IMR-90 (cell line): ENCODE data around the gene TOR1AIP2. TPM values are rescaled to one million over a fixed set of nuclear protein-coding genes. Genes with fewer than 3 reads are reported as not detected.

Experiments used
- ATAC-seq: fragments of 200-7000 bp; cut with Tn5 transposase; 2 replicates; pipeline ENCODE4 v1.9.1; 2020; ENCODE audit warnings: low read depth, mild to moderate bottlenecking, moderate library complexity
- BruUV-seq: library from RNA; stranded (reverse); fragments of 400-500 nt; replicated peaks from 2 replicates; lab custom pipeline; 2021; lab: Mats Ljungman, UMichigan
- CTCF ChIA-PET: fragments of 300-600 bp; formaldehyde crosslinking; extraction: SDS; loops from one replicate; lab custom pipeline; 2021; ENCODE audit warnings: antibody characterized with exemption; lab: Yijun Ruan, JAX
- POLR2A ChIA-PET: fragments of 300-600 bp; sonication (Branson Sonifier 250); formaldehyde crosslinking; loops from one replicate; lab custom pipeline; 2022; ENCODE audit warnings: antibody characterized with exemption; ENCODE audit not compliant: unreplicated experiment; lab: Charles Lee
- DNase-seq: peaks from one replicate; pipeline ENCODE4 v3.0.0; 2013
- H2AFZ ChIP-seq: replicated peaks from 2 replicates; pipeline ENCODE3; 2013; ENCODE audit warnings: low read length, mild to moderate bottlenecking; ENCODE audit not compliant: poor library complexity
- H2AK5ac ChIP-seq: 2 replicates; pipeline ENCODE4 v1.6.1; 2013; ENCODE audit warnings: low read depth, low read length, inconsistent platforms
- H2AK9ac ChIP-seq: replicated peaks from 2 replicates; pipeline ENCODE3; 2013; ENCODE audit warnings: mild to moderate bottlenecking, low read depth, low read length, moderate library complexity; ENCODE audit not compliant: poor library complexity
- H2BK120ac ChIP-seq: 2 replicates; pipeline ENCODE4 v1.6.1; 2013; ENCODE audit warnings: low read depth, low read length, inconsistent platforms
- H2BK15ac ChIP-seq: 3 replicates; pipeline ENCODE4 v1.6.1; 2013; ENCODE audit warnings: low read depth, low read length, inconsistent platforms
- H2BK20ac ChIP-seq: 2 replicates; pipeline ENCODE4 v1.6.1; 2013; ENCODE audit warnings: low read depth, mild to moderate bottlenecking, inconsistent platforms, low read length, moderate library complexity
- H2BK5ac ChIP-seq: 2 replicates; pipeline ENCODE4 v1.6.1; 2013; ENCODE audit warnings: mild to moderate bottlenecking, low read depth, low read length, inconsistent platforms; ENCODE audit not compliant: poor library complexity, severe bottlenecking
- H3K14ac ChIP-seq: replicated peaks from 2 replicates; pipeline ENCODE4 v1.6.1; 2013; ENCODE audit warnings: low read depth, low read length, inconsistent platforms
- H3K18ac ChIP-seq: 2 replicates; pipeline ENCODE4 v1.6.1; 2013; ENCODE audit warnings: low read depth, low read length, control low read depth
- H3K23ac ChIP-seq: 2 replicates; pipeline ENCODE4 v1.6.1; 2013; ENCODE audit warnings: low read depth, low read length, inconsistent platforms
- H3K27ac ChIP-seq: 2 replicates; pipeline ENCODE4 v1.5.1; 2013; ENCODE audit warnings: mild to moderate bottlenecking, control low read depth, low read length; ENCODE audit not compliant: insufficient read depth
- H3K27me3 ChIP-seq: 2 replicates; pipeline ENCODE4 v1.6.1; 2013; ENCODE audit warnings: low read length; ENCODE audit not compliant: control insufficient read depth, insufficient read depth
- H3K36me3 ChIP-seq: 2 replicates; pipeline ENCODE4 v1.6.1; 2013; ENCODE audit warnings: low read length, mixed read lengths; ENCODE audit not compliant: control insufficient read depth, insufficient read depth
- H3K4ac ChIP-seq: 2 replicates; pipeline ENCODE4 v1.6.1; 2013; ENCODE audit warnings: low read depth, low read length, inconsistent platforms
- H3K4me1 ChIP-seq: 2 replicates; pipeline ENCODE4 v1.6.1; 2013; ENCODE audit warnings: low read length, mixed read lengths; ENCODE audit not compliant: control insufficient read depth, insufficient read depth
- H3K4me2 ChIP-seq: 2 replicates; pipeline ENCODE4 v1.6.1; 2013; ENCODE audit warnings: low read depth, mild to moderate bottlenecking, control low read depth, low read length, moderate library complexity
- H3K4me3 ChIP-seq: 2 replicates; pipeline ENCODE4 v1.5.1; 2013; ENCODE audit warnings: low read depth, mild to moderate bottlenecking, control low read depth, low read length, moderate library complexity; ENCODE audit not compliant: insufficient read depth
- H3K56ac ChIP-seq: 2 replicates; pipeline ENCODE4 v1.6.1; 2013; ENCODE audit warnings: low read length, inconsistent platforms; ENCODE audit not compliant: insufficient read depth; ENCODE audit errors: extremely low read depth
- H3K79me1 ChIP-seq, 2 experiments: 2 replicates each; pipeline ENCODE4 v1.6.1; 2013; ENCODE audit warnings: low read length in 2 of 2, inconsistent platforms in 1 of 2, low read depth in 1 of 2
- H3K9ac ChIP-seq: 2 replicates; pipeline ENCODE4 v1.6.1; 2013; ENCODE audit warnings: low read depth, low read length, control low read depth
- H3K9me1 ChIP-seq: 2 replicates; pipeline ENCODE4 v1.6.1; 2013; ENCODE audit warnings: low read length, inconsistent platforms; ENCODE audit not compliant: insufficient read depth
- H3K9me3 ChIP-seq: 2 replicates; pipeline ENCODE4 v1.6.1; 2013; ENCODE audit warnings: low read length; ENCODE audit not compliant: control insufficient read depth, insufficient read depth
- H4K20me1 ChIP-seq: 2 replicates; pipeline ENCODE4 v1.6.1; 2013; ENCODE audit warnings: low read length, inconsistent platforms; ENCODE audit not compliant: insufficient read depth
- H4K5ac ChIP-seq: 2 replicates; pipeline ENCODE4 v1.6.1; 2013; ENCODE audit warnings: mild to moderate bottlenecking, low read depth, low read length, control low read depth
- H4K8ac ChIP-seq, 2 experiments: 2 replicates each; pipeline ENCODE4 v1.6.1; 2013; ENCODE audit warnings: low read depth in 2 of 2, low read length in 2 of 2, control low read depth in 1 of 2, inconsistent platforms in 1 of 2
- H4K91ac ChIP-seq: 2 replicates; pipeline ENCODE4 v1.6.1; 2013; ENCODE audit warnings: low read depth, low read length, inconsistent platforms; ENCODE audit not compliant: insufficient read depth
- BHLHE40 ChIP-seq: fragments of 150-350 bp; IDR thresholded peaks from 2 replicates; pipeline ENCODE4 v1.6.1; 2016; ENCODE audit warnings: mild to moderate bottlenecking, low read depth, low read length
- CEBPB ChIP-seq: IDR thresholded peaks from 2 replicates; pipeline ENCODE4 v1.6.1; 2012; ENCODE audit warnings: low read depth, low read length, improper control_type of control experiment
- CHD1 ChIP-seq: IDR thresholded peaks from 2 replicates; pipeline ENCODE4 v1.6.1; 2012; ENCODE audit warnings: low read depth, low read length, improper control_type of control experiment
- FOS ChIP-seq: fragments of 150-350 bp; IDR thresholded peaks from 2 replicates; pipeline ENCODE4 v1.6.1; 2016; ENCODE audit warnings: low read depth, low read length
- MAFK ChIP-seq: IDR thresholded peaks from 2 replicates; pipeline ENCODE4 v1.6.1; 2012; ENCODE audit warnings: low read depth, low read length, improper control_type of control experiment
- MAZ ChIP-seq: IDR thresholded peaks from 2 replicates; pipeline ENCODE4 v1.6.1; 2012; ENCODE audit warnings: low read depth, mild to moderate bottlenecking, low read length, improper control_type of control experiment, moderate library complexity, borderline replicate concordance
- MXI1 ChIP-seq: IDR thresholded peaks from 2 replicates; pipeline ENCODE4 v1.6.1; 2012; ENCODE audit warnings: low read depth, mild to moderate bottlenecking, low read length, moderate library complexity, borderline replicate concordance
- NFE2L2 ChIP-seq: fragments of 150-350 bp; IDR thresholded peaks from 2 replicates; pipeline ENCODE4 v1.6.1; 2016; ENCODE audit warnings: low read depth, mild to moderate bottlenecking, low read length
- POLR2A ChIP-seq: IDR thresholded peaks from 2 replicates; pipeline ENCODE4 v1.6.1; 2012; ENCODE audit warnings: mild to moderate bottlenecking, low read depth, low read length
- RAD21 ChIP-seq: IDR thresholded peaks from 2 replicates; pipeline ENCODE4 v1.6.1; 2012; ENCODE audit warnings: low read length, improper control_type of control experiment
- RCOR1 ChIP-seq: IDR thresholded peaks from 2 replicates; pipeline ENCODE4 v1.6.1; 2012; ENCODE audit warnings: mild to moderate bottlenecking, low read length, improper control_type of control experiment; ENCODE audit not compliant: insufficient replicate concordance
- RFX5 ChIP-seq: IDR thresholded peaks from 2 replicates; pipeline ENCODE4 v1.8.0; 2012; ENCODE audit warnings: low read depth, mild to moderate bottlenecking, low read length, moderate library complexity
- SMC3 ChIP-seq: fragments of 150-350 bp; IDR thresholded peaks from 2 replicates; pipeline ENCODE4 v1.6.1; 2016; ENCODE audit warnings: low read depth, mild to moderate bottlenecking, antibody characterized with exemption, low read length, moderate library complexity
- WGBS, 2 experiments: methylation state at CpG; one replicate each; pipeline versions ENCODE4 v1.1.5 to v1.1.7; 2013; ENCODE audit warnings: missing lambda C conversion rate in 2 of 2; ENCODE audit not compliant: insufficient read length in 1 of 2; ENCODE audit errors: extremely low coverage in 2 of 2; 5-methylcytosine and 5-hydroxymethylcytosine counted together
- dilution Hi-C: fragments of 300-500 bp; cut with HindIII; formaldehyde crosslinking; loops from one replicate; pipeline ENCODE4 v1.14.3; 2018; ENCODE audit warnings: low sequenced_read_pairs; ENCODE audit not compliant: unreplicated experiment
- in situ Hi-C: fragments of 300-500 bp; cut with MboI; formaldehyde crosslinking; loops from 3 replicates; pipeline ENCODE4 v1.14.3; 2019; ENCODE audit warnings: low sequenced_read_pairs, inconsistent platforms, mixed read lengths
- intact Hi-C: fragments of 100-400 bp; cut with micrococcal nuclease; formaldehyde crosslinking; loops from 2 replicates; pipeline ENCODE4 v1.10.0; 2022
- polyA plus RNA-seq, 3 experiments: library from polyadenylated mRNA; depleted of rRNA; stranded (reverse); fragments of >200 nt; gene quantifications; 2 replicates each; pipeline ENCODE4 v1.2.3, GENCODE V29; 2012; ENCODE audit warnings: low replicate concordance in 1 of 3
- total RNA-seq: library from RNA; depleted of rRNA; stranded (reverse); fragments of >200 nt; gene quantifications from 2 replicates; pipeline ENCODE4 v1.2.3, GENCODE V29; 2012
- TF ChIP-seq, protein P1 (sequence below): fragments of 150-350 bp; IDR thresholded peaks from 2 replicates; pipeline ENCODE4 v1.6.1; 2017; ENCODE audit warnings: mild to moderate bottlenecking, antibody characterized with exemption, low read length, low read depth
- TF ChIP-seq, protein P2 (sequence below): conservative IDR thresholded peaks from 2 replicates; pipeline ENCODE4 v1.5.1; 2012; ENCODE audit warnings: mild to moderate bottlenecking, low read depth, low read length, improper control_type of control experiment

TOR1AIP2 gene
- total and polyA plus RNA-seq, 2 of the 4 experiments (the other 2 are of a cell fraction), result 20.7 to 85.0 TPM

DNA sequence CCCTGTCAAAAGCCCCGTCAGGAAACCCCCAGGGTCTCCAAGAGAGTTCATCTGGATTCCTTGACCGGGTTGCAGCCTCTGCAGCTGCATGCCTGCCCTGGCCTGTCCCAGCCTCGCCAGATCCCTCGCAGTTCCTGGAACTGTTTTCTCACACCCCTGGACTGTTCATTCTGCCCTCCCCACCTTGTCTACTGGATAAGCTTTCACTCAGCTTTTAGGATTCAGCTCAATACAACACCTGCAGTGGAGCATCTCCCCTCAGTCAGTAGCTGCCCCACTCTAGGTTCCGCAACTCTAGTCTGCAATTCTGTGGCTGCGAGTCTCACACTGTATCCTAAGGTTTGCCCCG, 67.3 kb downstream of the TOR1AIP2 start:
- no peaks in the 10 kb centered on the region for H3K36me3 ChIP-seq
- H2BK15ac ChIP-seq, result no peak overlapping the region
- ChIA-PET CTCF (interaction anchor here (0.5 to 4.1 kb wide), 19 partner anchors 8 to 129 kb away, joined by 3 to 131 read pairs (median 4); no protein-coding TSS in a partner anchor), POLR2A (interaction anchor here (0.5 to 1.4 kb wide), 2 partner anchors 76 to 104 kb away, joined by 3 to 6 read pairs; no protein-coding TSS in a partner anchor)
- ATAC-seq (no peak), DNase-seq (no peak)
- H2BK120ac ChIP-seq, result no peak overlapping the region
- H3K23ac ChIP-seq, result no peak overlapping the region
- H4K5ac ChIP-seq, result no peak overlapping the region
- H3K27ac ChIP-seq, result no peak overlapping the region
- H4K91ac ChIP-seq, result no peak overlapping the region
- no peak overlapping the region for H2BK5ac ChIP-seq
- no peak overlapping the region for H2AK9ac ChIP-seq
- 66% methylated on average over 6 of the region's 7 CpGs; no CpG with 5 or more reads in 1 of the 2 experiments for WGBS, 2 experiments
- H3K4me3 ChIP-seq, result no peak overlapping the region
- in situ Hi-C loops (loop anchor here (5.0 to 25.0 kb wide), 2 partner anchors 103 to 573 kb away; partner anchors contain the start of gene ABL2), intact Hi-C loops (loop anchor here (1.0 to 5.0 kb wide), 3 partner anchors 104 to 558 kb away; partner anchors contain the start of gene AXDND1), dilution Hi-C loops (no loop called here)
- H3K14ac ChIP-seq, result no peak overlapping the region
- H2AFZ ChIP-seq, result no peak overlapping the region
- H3K27me3 ChIP-seq, result peaks cover 43% of the 10 kb centered on the region
- H4K8ac ChIP-seq, result no peak overlapping the region
- H3K4me1 ChIP-seq, result peaks cover 12% of the 10 kb centered on the region
- H3K4ac ChIP-seq, result no peak overlapping the region
- H3K79me1 ChIP-seq, result no peaks in the 10 kb centered on the region
- H2AK5ac ChIP-seq, result no peak overlapping the region
- no peaks in the 10 kb centered on the region for H4K20me1 ChIP-seq
- no peaks in the 10 kb centered on the region for H3K9me1 ChIP-seq
- no peak for TF ChIP-seq SMC3
- no peak for TF ChIP-seq MAFK
- TF ChIP-seq, protein P1, sequence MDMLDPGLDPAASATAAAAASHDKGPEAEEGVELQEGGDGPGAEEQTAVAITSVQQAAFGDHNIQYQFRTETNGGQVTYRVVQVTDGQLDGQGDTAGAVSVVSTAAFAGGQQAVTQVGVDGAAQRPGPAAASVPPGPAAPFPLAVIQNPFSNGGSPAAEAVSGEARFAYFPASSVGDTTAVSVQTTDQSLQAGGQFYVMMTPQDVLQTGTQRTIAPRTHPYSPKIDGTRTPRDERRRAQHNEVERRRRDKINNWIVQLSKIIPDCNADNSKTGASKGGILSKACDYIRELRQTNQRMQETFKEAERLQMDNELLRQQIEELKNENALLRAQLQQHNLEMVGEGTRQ, result no peak
- TF ChIP-seq BHLHE40, result no peak
- TF ChIP-seq CHD1, result no peak
- TF ChIP-seq MAZ, result no peak
- TF ChIP-seq NFE2L2, result no peak
- no peak for TF ChIP-seq CEBPB
- TF ChIP-seq, protein P2, sequence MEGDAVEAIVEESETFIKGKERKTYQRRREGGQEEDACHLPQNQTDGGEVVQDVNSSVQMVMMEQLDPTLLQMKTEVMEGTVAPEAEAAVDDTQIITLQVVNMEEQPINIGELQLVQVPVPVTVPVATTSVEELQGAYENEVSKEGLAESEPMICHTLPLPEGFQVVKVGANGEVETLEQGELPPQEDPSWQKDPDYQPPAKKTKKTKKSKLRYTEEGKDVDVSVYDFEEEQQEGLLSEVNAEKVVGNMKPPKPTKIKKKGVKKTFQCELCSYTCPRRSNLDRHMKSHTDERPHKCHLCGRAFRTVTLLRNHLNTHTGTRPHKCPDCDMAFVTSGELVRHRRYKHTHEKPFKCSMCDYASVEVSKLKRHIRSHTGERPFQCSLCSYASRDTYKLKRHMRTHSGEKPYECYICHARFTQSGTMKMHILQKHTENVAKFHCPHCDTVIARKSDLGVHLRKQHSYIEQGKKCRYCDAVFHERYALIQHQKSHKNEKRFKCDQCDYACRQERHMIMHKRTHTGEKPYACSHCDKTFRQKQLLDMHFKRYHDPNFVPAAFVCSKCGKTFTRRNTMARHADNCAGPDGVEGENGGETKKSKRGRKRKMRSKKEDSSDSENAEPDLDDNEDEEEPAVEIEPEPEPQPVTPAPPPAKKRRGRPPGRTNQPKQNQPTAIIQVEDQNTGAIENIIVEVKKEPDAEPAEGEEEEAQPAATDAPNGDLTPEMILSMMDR, result no peak
- TF ChIP-seq RAD21, result no peak
- TF ChIP-seq FOS, result no peak
- TF ChIP-seq RFX5, result no peak
- no peak for TF ChIP-seq RCOR1
- TF ChIP-seq MXI1, result no peak
- TF ChIP-seq POLR2A, result no peak
- no peak overlapping the region for H2BK20ac ChIP-seq
- BruUV-seq, result no TSS peak
- H3K4me2 ChIP-seq, result no peak overlapping the region
- H3K56ac ChIP-seq, result no peak overlapping the region
- H3K9me3 ChIP-seq, result no peaks in the 10 kb centered on the region
- H3K9ac ChIP-seq, result no peak overlapping the region
- no peak overlapping the region for H3K18ac ChIP-seq
